IMR-90 (cell line): Measurements from ENCODE around the gene PAK4.

Experiments used
- CEBPB ChIP-seq: IDR thresholded peaks from 2 replicates; pipeline ENCODE4 v1.6.1; 2012; ENCODE audit warnings: low read depth, low read length, improper control_type of control experiment
- FOS ChIP-seq: fragments of 150-350 bp; IDR thresholded peaks from 2 replicates; pipeline ENCODE4 v1.6.1; 2016; ENCODE audit warnings: low read depth, low read length
- MAFK ChIP-seq: IDR thresholded peaks from 2 replicates; pipeline ENCODE4 v1.6.1; 2012; ENCODE audit warnings: low read depth, low read length, improper control_type of control experiment
- MAZ ChIP-seq: IDR thresholded peaks from 2 replicates; pipeline ENCODE4 v1.6.1; 2012; ENCODE audit warnings: low read depth, mild to moderate bottlenecking, low read length, improper control_type of control experiment, moderate library complexity, borderline replicate concordance
- NFE2L2 ChIP-seq: fragments of 150-350 bp; IDR thresholded peaks from 2 replicates; pipeline ENCODE4 v1.6.1; 2016; ENCODE audit warnings: low read depth, mild to moderate bottlenecking, low read length
- POLR2A ChIP-seq: IDR thresholded peaks from 2 replicates; pipeline ENCODE4 v1.6.1; 2012; ENCODE audit warnings: mild to moderate bottlenecking, low read depth, low read length
- RAD21 ChIP-seq: IDR thresholded peaks from 2 replicates; pipeline ENCODE4 v1.6.1; 2012; ENCODE audit warnings: low read length, improper control_type of control experiment
- RFX5 ChIP-seq: IDR thresholded peaks from 2 replicates; pipeline ENCODE4 v1.8.0; 2012; ENCODE audit warnings: low read depth, mild to moderate bottlenecking, low read length, moderate library complexity
- SMC3 ChIP-seq: fragments of 150-350 bp; IDR thresholded peaks from 2 replicates; pipeline ENCODE4 v1.6.1; 2016; ENCODE audit warnings: low read depth, mild to moderate bottlenecking, antibody characterized with exemption, low read length, moderate library complexity
- USF2 ChIP-seq: fragments of 150-350 bp; IDR thresholded peaks from 2 replicates; pipeline ENCODE4 v1.6.1; 2017; ENCODE audit warnings: mild to moderate bottlenecking, antibody characterized with exemption, low read length, low read depth
- TF ChIP-seq, protein P1 (sequence below): conservative IDR thresholded peaks from 2 replicates; pipeline ENCODE4 v1.5.1; 2012; ENCODE audit warnings: mild to moderate bottlenecking, low read depth, low read length, improper control_type of control experiment

GRCh38 chr19:39203372-39204341 lies 78.1 kb downstream of the PAK4 start, which contains the start of gene SYCN:
- TF ChIP-seq, protein P1, sequence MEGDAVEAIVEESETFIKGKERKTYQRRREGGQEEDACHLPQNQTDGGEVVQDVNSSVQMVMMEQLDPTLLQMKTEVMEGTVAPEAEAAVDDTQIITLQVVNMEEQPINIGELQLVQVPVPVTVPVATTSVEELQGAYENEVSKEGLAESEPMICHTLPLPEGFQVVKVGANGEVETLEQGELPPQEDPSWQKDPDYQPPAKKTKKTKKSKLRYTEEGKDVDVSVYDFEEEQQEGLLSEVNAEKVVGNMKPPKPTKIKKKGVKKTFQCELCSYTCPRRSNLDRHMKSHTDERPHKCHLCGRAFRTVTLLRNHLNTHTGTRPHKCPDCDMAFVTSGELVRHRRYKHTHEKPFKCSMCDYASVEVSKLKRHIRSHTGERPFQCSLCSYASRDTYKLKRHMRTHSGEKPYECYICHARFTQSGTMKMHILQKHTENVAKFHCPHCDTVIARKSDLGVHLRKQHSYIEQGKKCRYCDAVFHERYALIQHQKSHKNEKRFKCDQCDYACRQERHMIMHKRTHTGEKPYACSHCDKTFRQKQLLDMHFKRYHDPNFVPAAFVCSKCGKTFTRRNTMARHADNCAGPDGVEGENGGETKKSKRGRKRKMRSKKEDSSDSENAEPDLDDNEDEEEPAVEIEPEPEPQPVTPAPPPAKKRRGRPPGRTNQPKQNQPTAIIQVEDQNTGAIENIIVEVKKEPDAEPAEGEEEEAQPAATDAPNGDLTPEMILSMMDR = no peak
- TF ChIP-seq MAZ (no peak), CEBPB (no peak), FOS (no peak), NFE2L2 (no peak), SMC3 (no peak), RFX5 (no peak), RAD21 (no peak), POLR2A (no peak), USF2 (no peak), MAFK (no peak)
